Limb (tissue), 2 donors: Measurements from ENCODE around the gene RBM5.
"Not testable (repeated sequence)": the region's sequence is repeated elsewhere in the genome, so short reads cannot be mapped to it uniquely, and the experiment has no call there.

Experiments used
- DNase-seq, 2 donors: peaks; one replicate each; pipeline ENCODE4 v3.0.0-alpha.2; 2016; ENCODE audit errors: extremely low spot score in 2 of 2

RBM5 gene

GRCh38 chr3:50088725-50089608 lies at the start of gene RBM5:
Gene RBM5 (plus strand): TSS chr3:50088919. CDS start chr3:50090435, 1,516 bp downstream.
- peak; percentile 92 to 94 for DNase-seq

- no peak for DNase-seq
Observed at GRCh38 chr3:50044976-50045375, 43.7 kb upstream of the RBM5 start.

DNA sequence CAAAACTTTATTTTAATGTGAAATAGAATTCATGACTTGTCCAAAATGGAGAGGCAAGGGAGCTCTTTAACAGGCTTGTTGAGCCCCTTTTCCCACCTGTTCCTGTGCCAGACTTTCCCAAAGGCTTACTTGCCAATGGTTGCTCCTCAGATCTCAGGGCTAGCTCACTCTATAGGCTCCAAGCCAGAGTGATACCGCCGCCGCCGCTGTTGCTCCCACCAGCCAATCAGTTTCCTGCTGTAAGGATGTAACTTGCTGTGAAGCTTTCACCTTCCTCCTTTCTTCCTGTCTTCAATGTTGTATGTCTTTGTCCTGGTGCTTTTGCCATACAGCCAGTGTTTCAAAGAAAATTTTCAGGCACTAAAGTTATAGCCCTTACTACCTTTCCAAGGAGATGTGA lies 41.3 kb upstream of the RBM5 start:
- no peak for DNase-seq

DNA sequence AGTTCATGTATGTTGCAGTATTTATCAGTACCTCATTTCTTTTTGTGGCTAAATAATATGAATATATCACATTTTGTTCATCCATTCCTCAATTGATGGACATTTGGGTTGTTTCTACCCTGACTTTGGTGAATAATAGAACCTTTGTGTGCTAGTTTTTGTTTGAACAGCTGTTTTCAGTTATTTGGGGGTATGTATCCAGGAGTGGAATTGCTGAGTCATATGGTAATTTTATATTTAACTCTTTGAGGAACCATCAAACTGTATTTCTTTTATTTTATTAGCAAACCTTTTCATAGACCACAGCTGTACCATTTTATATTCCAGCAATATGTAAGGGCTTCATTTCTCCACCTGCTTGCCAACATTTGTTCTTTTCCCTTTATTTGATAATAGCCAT lies 38.4 kb upstream of the RBM5 start:
- DNase-seq: peak in 1 of 2 donors; percentile 17

DNA sequence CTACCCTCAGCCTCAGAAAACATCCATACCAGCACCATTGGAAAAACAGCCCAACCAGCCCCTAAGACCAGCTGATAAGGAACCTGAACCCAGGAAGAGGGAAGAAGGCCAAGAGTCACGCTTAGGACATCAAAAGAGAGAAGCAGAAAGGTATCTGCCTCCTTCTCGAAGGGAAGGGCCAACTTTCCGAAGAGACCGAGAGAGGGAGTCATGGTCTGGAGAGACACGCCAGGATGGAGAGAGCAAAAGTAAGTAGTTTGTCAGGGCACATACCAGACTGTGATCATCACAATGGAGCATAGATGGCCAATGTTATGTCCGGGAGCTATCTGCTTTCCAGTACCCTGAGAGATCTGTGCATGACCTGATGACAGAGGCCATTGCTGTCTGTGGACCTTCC lies 31.0 kb upstream of the RBM5 start:
- no peak for DNase-seq

GRCh38 chr3:50068134-50068533 lies 20.6 kb upstream of the RBM5 start:
- DNase-seq: no peak

- DNase-seq: no peak
Observed at GRCh38 chr3:50078091-50078490, 10.6 kb upstream of the RBM5 start.

DNA sequence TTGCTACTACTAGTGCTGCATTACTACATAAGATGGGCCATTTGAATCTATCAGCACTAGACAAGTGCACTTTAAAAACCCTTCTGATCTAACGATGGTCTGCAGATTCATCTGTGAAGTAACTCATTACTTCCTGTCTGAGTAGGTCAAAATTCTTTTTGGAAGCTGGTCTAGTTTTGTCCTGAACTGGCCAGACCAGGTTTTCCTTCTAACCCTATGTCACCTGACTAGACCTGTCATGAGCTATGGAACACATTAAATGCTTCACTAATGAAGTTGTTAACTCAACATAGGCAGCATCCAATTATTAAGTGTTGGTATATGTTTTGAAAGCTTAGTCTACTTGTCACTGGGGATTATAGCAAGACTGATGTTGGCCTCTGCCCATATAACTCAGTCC lies 10.1 kb upstream of the RBM5 start:
- DNase-seq: no peak

- not testable (repeated sequence) for DNase-seq
Observed at GRCh38 chr3:50084951-50085350, 3.8 kb upstream of the RBM5 start.

DNA sequence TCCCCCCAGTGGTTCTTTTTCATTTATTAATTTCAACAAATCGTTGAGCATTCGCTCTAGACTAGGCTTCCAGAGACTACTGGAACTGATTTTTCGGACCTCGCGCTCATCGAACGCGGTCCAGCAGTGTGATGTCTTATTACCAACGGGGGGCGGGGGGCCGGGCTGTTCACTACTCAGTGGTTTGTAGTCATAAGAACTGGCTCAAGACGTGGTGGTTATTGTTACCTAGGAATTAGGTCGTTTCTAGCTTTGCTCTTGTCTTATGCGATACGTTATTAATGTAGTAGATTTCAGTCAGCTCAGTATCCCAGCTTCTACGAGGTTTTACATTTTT lies 858 bp downstream of the RBM5 start:
- no peak for DNase-seq

- DNase-seq: no peak
Observed at GRCh38 chr3:50090984-50091383, 2.3 kb downstream of the RBM5 start.

- DNase-seq: no peak
Observed at GRCh38 chr3:50095352-50095998, 6.8 kb downstream of the RBM5 start.

- DNase-seq: no peak
Observed at GRCh38 chr3:50100386-50100785, 11.7 kb downstream of the RBM5 start.

- no peak for DNase-seq
Observed at GRCh38 chr3:50100956-50101845, 12.5 kb downstream of the RBM5 start.

DNA sequence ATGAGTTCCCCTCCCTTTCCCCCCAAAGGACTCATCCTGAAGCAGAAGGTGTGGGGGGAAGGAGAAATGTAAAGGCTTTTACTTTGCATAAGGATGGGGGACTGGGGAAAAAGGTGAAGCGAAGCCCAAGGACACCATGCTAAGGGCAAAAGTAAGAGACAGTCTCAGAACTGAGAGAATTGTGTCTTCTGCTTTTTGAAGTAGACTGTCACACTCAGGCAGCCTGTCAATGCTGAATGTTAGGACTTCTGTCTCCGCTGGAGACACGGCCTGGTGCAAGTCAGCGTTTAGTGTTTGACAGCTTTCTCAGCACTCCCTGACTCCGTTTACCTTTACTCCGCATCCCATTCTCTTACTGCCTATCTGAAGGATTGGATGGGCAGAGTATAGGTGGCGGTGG lies 13.8 kb downstream of the RBM5 start:
- no peak for DNase-seq

DNA sequence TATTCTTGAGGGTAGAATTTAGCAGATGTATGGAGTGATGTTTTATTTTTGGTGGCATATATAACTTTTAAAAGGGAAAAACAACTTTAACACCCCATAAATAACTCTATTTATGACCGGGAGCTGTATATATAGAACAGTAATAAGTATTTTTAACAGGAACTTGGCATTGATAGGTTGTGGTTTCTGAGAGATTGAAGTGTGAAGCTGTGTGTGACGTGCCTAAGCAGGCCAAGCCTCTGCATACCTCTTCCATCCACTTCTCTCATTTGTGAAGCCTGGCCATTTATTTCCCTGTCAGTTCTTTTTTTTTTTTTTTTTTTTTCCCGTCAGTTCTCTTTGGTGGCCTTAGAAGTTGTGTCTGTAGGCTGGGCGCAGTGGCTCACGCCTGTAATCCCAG lies 23.0 kb downstream of the RBM5 start:
- no peak for DNase-seq

DNA sequence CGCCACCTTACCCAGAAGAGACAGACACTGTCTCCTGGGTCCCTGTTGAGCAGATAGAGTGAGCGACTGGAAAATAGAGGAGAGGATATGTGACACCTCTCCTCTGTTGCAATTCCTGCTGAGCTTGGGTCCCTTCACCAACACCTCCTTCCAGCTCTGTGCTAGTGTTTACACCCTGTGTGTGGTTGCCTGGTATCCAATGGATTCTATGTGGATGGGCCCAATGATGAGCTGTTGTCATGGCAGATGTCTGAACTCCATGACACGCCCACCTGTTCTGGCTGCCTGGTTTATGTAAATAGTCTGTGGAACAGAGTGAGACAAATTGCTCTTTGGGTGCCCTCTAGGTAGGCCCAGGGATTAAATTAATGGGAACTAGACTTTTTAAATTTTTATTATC lies 23.7 kb downstream of the RBM5 start:
- no peak for DNase-seq

DNA sequence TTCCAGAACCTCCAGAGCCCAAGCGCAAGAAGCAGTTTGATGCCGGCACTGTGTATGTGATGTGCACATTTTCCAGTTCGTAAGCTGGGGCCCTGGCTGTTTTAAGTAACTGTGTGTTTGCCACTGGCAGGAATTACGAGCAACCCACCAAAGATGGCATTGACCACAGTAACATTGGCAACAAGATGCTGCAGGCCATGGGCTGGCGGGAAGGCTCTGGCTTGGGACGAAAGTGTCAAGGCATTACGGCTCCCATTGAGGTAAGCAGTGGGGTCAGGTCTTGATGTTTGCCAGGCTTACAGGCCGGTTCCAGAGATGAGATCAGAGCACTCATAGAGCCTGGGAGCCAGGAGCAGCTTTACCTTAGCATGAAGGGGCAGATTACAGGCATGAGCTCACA lies 28.4 kb downstream of the RBM5 start:
- DNase-seq: no peak

- DNase-seq: no peak
Observed at GRCh38 chr3:50118237-50118636, 29.5 kb downstream of the RBM5 start.

DNA sequence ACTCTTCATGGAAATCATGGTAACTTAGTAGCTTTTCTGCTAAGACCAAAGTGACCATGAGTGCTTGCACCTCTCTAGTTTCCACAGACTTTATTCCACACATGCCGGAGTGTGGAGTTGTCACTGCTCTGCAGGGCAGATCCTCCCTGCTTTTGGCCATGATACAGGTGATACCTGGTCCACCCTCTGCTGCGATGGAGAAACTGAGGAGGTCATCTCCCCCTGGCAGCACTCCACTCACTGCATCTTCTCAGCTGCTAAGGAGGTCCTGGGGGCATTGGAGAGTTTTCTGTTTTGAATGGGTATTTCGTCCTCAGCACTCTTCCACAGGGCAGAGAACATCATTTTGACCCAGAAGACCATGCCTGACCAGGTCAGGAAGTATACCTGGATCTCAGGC lies 31.1 kb downstream of the RBM5 start:
- no peak for DNase-seq

GRCh38 chr3:50120364-50121071 lies 31.8 kb downstream of the RBM5 start:
- DNase-seq: no peak
